Epithelial cell of esophagus (primary cell): Measurements from ENCODE around the gene ARFGEF3.

Experiments
- DNase-seq: peaks from one replicate; pipeline ENCODE4 v3.0.0; 2010; ENCODE audit warnings: low read depth
- H3K4me3 ChIP-seq: 2 replicates; pipeline ENCODE4 v1.5.1; 2011; ENCODE audit warnings: mild to moderate bottlenecking, low read length, control low read depth
- CTCF ChIP-seq: IDR thresholded peaks from 2 replicates; pipeline ENCODE4 v1.5.1; 2011; ENCODE audit warnings: low read depth, mild to moderate bottlenecking, low read length, control low read depth, inconsistent platforms; ENCODE audit not compliant: insufficient read depth; ENCODE audit errors: missing control alignments

Gene ARFGEF3

GRCh38 chr6:138198430-138199091 lies 36.8 kb downstream of the ARFGEF3 start:
- no peak overlapping the region for H3K4me3 ChIP-seq
- TF ChIP-seq CTCF = no peak
- no peak for DNase-seq

GRCh38 chr6:138201836-138202235 lies 40.1 kb downstream of the ARFGEF3 start:
- no peak for DNase-seq
- TF ChIP-seq CTCF = no peak
- no peak overlapping the region for H3K4me3 ChIP-seq

- no peak overlapping the region for H3K4me3 ChIP-seq
- TF ChIP-seq CTCF = no peak
- DNase-seq = no peak
Measured at GRCh38 chr6:138203315-138203714, 41.6 kb downstream of the ARFGEF3 start.

GRCh38 chr6:138204303-138204702 lies 42.6 kb downstream of the ARFGEF3 start:
- no peak for DNase-seq
- H3K4me3 ChIP-seq = no peak overlapping the region
- no peak for TF ChIP-seq CTCF

GRCh38 chr6:138204792-138205384 lies 43.1 kb downstream of the ARFGEF3 start:
- H3K4me3 ChIP-seq = no peak overlapping the region
- no peak for TF ChIP-seq CTCF
- no peak for DNase-seq

GRCh38 chr6:138205437-138206094 lies 43.8 kb downstream of the ARFGEF3 start:
- no peak overlapping the region for H3K4me3 ChIP-seq
- no peak for DNase-seq
- no peak for TF ChIP-seq CTCF
